HEK293T (cell line): ENCODE measurements around the gene TYR.

Source experiments
- CTCF ChIA-PET: fragments of 350-600 bp; formaldehyde crosslinking; extraction: SDS; loops from one replicate; lab custom pipeline; 2021; ENCODE audit warnings: antibody characterized with exemption, inconsistent platforms; lab: Yijun Ruan, JAX
- POLR2A ChIA-PET: fragments of 350-600 bp; formaldehyde crosslinking; extraction: SDS; loops from one replicate; lab custom pipeline; 2020; ENCODE audit warnings: antibody characterized with exemption, inconsistent platforms; lab: Yijun Ruan, JAX
- DNase-seq: peaks from one replicate; pipeline ENCODE4 v3.0.0; 2012; ENCODE audit warnings: mixed read lengths; ENCODE audit errors: extremely low spot score
- ARNT ChIP-seq: fragments of 450-650 bp; IDR thresholded peaks from 2 replicates; pipeline ENCODE4 v1.6.1; 2017; ENCODE audit warnings: mild to moderate bottlenecking
- BHLHE40 ChIP-seq: fragments of 450-650 bp; IDR thresholded peaks from 2 replicates; pipeline ENCODE4 v1.6.1; 2016; ENCODE audit warnings: mild to moderate bottlenecking, moderate library complexity, borderline replicate concordance
- CTBP1 ChIP-seq: fragments of 450-650 bp; IDR thresholded peaks from 2 replicates; pipeline ENCODE4 v1.6.1; 2016; ENCODE audit warnings: borderline replicate concordance
- ELF4 ChIP-seq: fragments of 450-650 bp; IDR thresholded peaks from 2 replicates; pipeline ENCODE4 v1.6.1; 2017; ENCODE audit warnings: antibody characterized with exemption
- FOXA1 ChIP-seq: fragments of 450-650 bp; IDR thresholded peaks from 2 replicates; pipeline ENCODE4 v1.6.1; 2016; ENCODE audit warnings: mild to moderate bottlenecking
- FOXK2 ChIP-seq: fragments of 450-650 bp; IDR thresholded peaks from 2 replicates; pipeline ENCODE4 v1.6.1; 2016; ENCODE audit warnings: mild to moderate bottlenecking
- FOXM1 ChIP-seq: fragments of 450-650 bp; IDR thresholded peaks from 2 replicates; pipeline ENCODE4 v1.6.1; 2017; ENCODE audit warnings: mild to moderate bottlenecking, borderline replicate concordance
- HDGF ChIP-seq: fragments of 450-650 bp; IDR thresholded peaks from 2 replicates; pipeline ENCODE4 v1.6.1; 2017; ENCODE audit warnings: antibody characterized with exemption, borderline replicate concordance
- L3MBTL2 ChIP-seq: fragments of 450-650 bp; conservative IDR thresholded peaks from 2 replicates; pipeline ENCODE4 v1.6.1; 2016; ENCODE audit warnings: mild to moderate bottlenecking
- LEF1 ChIP-seq: fragments of 450-650 bp; IDR thresholded peaks from 2 replicates; pipeline ENCODE4 v1.6.1; 2017; ENCODE audit warnings: mild to moderate bottlenecking, borderline replicate concordance
- NFRKB ChIP-seq: fragments of 450-650 bp; IDR thresholded peaks from 2 replicates; pipeline ENCODE4 v1.6.1; 2016; ENCODE audit warnings: mild to moderate bottlenecking, moderate library complexity
- PKNOX1 ChIP-seq: fragments of 450-650 bp; IDR thresholded peaks from 2 replicates; pipeline ENCODE4 v1.6.1; 2016
- SP1 ChIP-seq: fragments of 450-650 bp; IDR thresholded peaks from 2 replicates; pipeline ENCODE4 v1.6.1; 2017
- SUZ12 ChIP-seq: fragments of 450-650 bp; IDR thresholded peaks from 2 replicates; pipeline ENCODE4 v1.6.1; 2016; ENCODE audit warnings: mild to moderate bottlenecking
- TARDBP ChIP-seq: fragments of 450-650 bp; IDR thresholded peaks from 2 replicates; pipeline ENCODE4 v1.6.1; 2016
- ZNF384 ChIP-seq: fragments of 450-650 bp; IDR thresholded peaks from 2 replicates; pipeline ENCODE4 v1.6.1; 2016

The TYR gene

GRCh38 chr11:89175796-89176195, 1.9 kb upstream of the TYR start:
- ChIA-PET POLR2A (no interaction called here), CTCF (no interaction called here)
- TF ChIP-seq BHLHE40 (no peak), LEF1 (no peak), PKNOX1 (no peak)
- DNase-seq = no peak

GRCh38 chr11:89176938-89177337, 737 bp upstream of the TYR start:
- CTCF ChIA-PET = interaction anchor here (0.7 kb wide), 1 partner anchor 12 kb away, joined by 4 read pairs; no protein-coding TSS in a partner anchor
- no peak for DNase-seq
- no peak for TF ChIP-seq ELF4
- no peak for TF ChIP-seq LEF1
- TF ChIP-seq FOXM1 = no peak
- no peak for TF ChIP-seq PKNOX1
- no peak for TF ChIP-seq SUZ12
- no peak for TF ChIP-seq L3MBTL2
- TF ChIP-seq CTBP1 = no peak
- TF ChIP-seq ARNT = no peak
- TF ChIP-seq ZNF384 = no peak
- no peak for TF ChIP-seq NFRKB
- TF ChIP-seq FOXK2 = no peak
- TF ChIP-seq HDGF = no peak
- POLR2A ChIA-PET = no interaction called here

DNA sequence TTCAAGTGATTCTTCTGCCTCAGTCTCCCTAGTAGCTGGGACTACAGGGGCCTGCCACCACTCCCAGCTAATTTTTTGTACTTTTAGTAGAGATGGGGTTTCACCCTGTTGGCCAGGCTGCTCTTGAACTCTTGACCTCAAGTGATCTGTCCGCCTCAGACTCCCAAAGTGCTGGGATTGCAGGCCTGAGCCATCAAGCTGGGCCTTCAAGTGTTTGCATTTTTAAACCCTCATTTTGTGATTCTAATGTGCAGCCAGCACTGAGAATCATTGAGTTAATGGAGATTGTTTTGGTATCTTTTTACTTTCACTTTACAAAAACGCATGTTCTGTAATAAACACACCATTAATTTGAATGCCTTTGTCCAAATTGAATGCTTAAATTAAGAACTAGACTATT, 3.4 kb downstream of the TYR start:
- CTCF ChIA-PET = interaction anchor here (0.7 kb wide), 1 partner anchor 76 kb away, joined by 3 read pairs; no protein-coding TSS in a partner anchor
- no peak for TF ChIP-seq ELF4
- TF ChIP-seq BHLHE40 = no peak
- no peak for TF ChIP-seq HDGF
- TF ChIP-seq FOXK2 = no peak
- TF ChIP-seq ARNT = no peak
- TF ChIP-seq PKNOX1 = no peak
- TF ChIP-seq TARDBP = no peak
- DNase-seq = no peak
- POLR2A ChIA-PET = no interaction called here

DNA sequence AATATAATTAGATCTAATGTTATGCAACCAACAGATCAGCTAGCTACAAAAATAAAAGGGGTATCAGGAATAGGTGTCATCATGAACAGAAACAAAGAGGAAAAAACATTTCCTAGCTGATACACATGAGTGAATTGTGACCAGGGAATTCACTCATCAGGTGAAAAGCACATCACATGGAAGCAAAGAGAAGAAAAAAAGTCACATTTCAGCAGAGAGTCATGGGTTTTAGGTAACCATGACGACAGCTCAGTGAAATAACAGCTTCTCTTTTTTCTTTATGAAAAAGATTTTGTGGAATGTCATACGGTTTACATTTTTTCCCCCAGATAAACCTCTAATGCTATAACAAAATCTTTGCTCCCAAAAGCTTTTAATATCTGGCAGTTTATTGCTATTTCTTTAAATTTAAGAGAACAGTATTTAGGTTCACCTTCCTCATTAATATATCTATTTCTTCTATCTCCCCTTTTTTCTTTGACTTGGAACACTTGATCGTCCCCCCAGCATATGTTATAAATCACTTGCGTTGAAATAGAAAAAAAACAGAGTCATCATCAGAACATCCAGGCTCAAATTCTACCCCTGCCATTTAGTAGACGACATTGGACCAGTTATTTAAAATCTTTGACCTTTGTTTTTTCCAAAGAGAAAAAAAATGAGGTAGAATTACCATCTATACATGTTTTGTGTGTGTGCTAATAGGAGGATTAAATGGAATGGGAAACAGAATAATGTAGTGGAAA, 5.3 kb downstream of the TYR start:
- POLR2A ChIA-PET = no interaction called here
- CTCF ChIA-PET = no interaction called here
- TF ChIP-seq TARDBP (no peak), ZNF384 (no peak), NFRKB (no peak), LEF1 (no peak), FOXM1 (no peak), BHLHE40 (no peak), HDGF (no peak), SP1 (no peak), CTBP1 (no peak), PKNOX1 (no peak), ARNT (no peak), ELF4 (no peak), L3MBTL2 (no peak), SUZ12 (no peak), FOXK2 (no peak), FOXA1 (no peak)
- DNase-seq = no peak

DNA sequence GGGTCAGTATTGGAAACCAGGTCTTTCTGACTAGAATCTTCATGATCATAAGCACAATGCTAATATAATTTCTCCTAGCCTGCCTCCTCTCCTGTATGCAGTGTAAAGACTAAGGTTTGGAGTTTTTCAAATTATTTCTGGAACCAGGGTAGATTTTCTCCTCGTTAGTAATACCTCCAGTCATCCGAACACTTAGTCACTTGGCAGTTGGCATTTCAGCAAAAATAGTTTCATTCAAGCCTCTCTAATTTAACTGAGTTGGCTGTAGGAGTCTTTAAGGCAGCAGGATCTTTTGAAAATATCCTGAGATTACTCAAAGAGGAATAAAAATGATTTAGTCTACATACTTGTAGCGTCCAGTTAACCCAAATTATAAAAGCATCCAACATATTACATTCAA, 6.3 kb downstream of the TYR start:
- DNase-seq = no peak
- POLR2A ChIA-PET = no interaction called here
- TF ChIP-seq L3MBTL2 = no peak
- no peak for TF ChIP-seq BHLHE40
- no peak for TF ChIP-seq NFRKB
- no peak for TF ChIP-seq ARNT
- TF ChIP-seq CTBP1 = no peak
- no peak for TF ChIP-seq FOXM1
- no peak for TF ChIP-seq TARDBP
- TF ChIP-seq ELF4 = no peak
- TF ChIP-seq SUZ12 = no peak
- no peak for TF ChIP-seq PKNOX1
- TF ChIP-seq SP1 = no peak
- no peak for TF ChIP-seq FOXA1
- CTCF ChIA-PET = no interaction called here
